Activated naive CD4-positive, alpha-beta T cell treated with anti-CD3 and anti-CD28 coated beads for 36 hours (primary cell): ENCODE measurements around the gene KLF7. TPM values are rescaled to one million over a fixed set of nuclear protein-coding genes. Genes with fewer than 3 reads are reported as not detected.

Source experiments
- CTCF ChIA-PET: fragments of 350-600 bp; sonication (Branson Sonifier 250); formaldehyde crosslinking; loops from one replicate; lab custom pipeline; 2021; ENCODE audit warnings: antibody characterized with exemption; lab: Charles Lee
- DNase-seq: peaks from one replicate; pipeline ENCODE4 v3.0.0-alpha.2; 2020
- H3K27ac Mint-ChIP-seq: one replicate; pipeline ENCODE4 v1.8.0; 2021; ENCODE audit warnings: mild to moderate bottlenecking, mixed read lengths
- H3K27me3 Mint-ChIP-seq: one replicate; pipeline ENCODE4 v1.8.0; 2021; ENCODE audit warnings: low read depth, mixed read lengths
- H3K36me3 Mint-ChIP-seq: one replicate; pipeline ENCODE4 v1.8.0; 2021; ENCODE audit warnings: low read depth, mixed read lengths
- H3K4me1 Mint-ChIP-seq: one replicate; pipeline ENCODE4 v1.8.0; 2021; ENCODE audit warnings: low read depth, mixed read lengths
- H3K4me3 Mint-ChIP-seq: one replicate; pipeline ENCODE4 v1.8.0; 2021; ENCODE audit warnings: mild to moderate bottlenecking, moderate library complexity, mixed read lengths
- H3K9me3 Mint-ChIP-seq: one replicate; pipeline ENCODE4 v1.8.0; 2021; ENCODE audit warnings: mixed read lengths
- intact Hi-C: fragments of 100-400 bp; cut with micrococcal nuclease; formaldehyde crosslinking; loops from one replicate; pipeline ENCODE4 v1.15.1; 2023
- total RNA-seq, 2 experiments: library from RNA; stranded (reverse); gene quantifications; one replicate each; pipeline ENCODE4 v1.2.3, GENCODE V29; 2021

KLF7 gene
- 10 to 100 TPM; 30.1 to 32.2 TPM for total RNA-seq

GRCh38 chr2:207165121-207166038 is at the start of gene KLF7:
KLF7 (minus strand) TSS chr2:207165948; CDS start chr2:207165568, 380 bp downstream.
- Mint-ChIP-seq H3K27ac (peak within 1 kb of the TSS; percentile 96), H3K9me3 (no peaks in the 10 kb centered on the region), H3K4me1 (peaks cover 46% of the 10 kb centered on the region), H3K36me3 (peaks cover 9% of the 10 kb centered on the region), H3K27me3 (no peaks in the 10 kb centered on the region), H3K4me3 (peak within 1 kb of the TSS; percentile 95)
- DNase-seq, result peak; percentile 69
- intact Hi-C loops, result loop anchor here (1.0 to 10.0 kb wide), 13 partner anchors 42 to 859 kb away; partner anchors contain the start of genes CCNYL1, CREB1, FASTKD2 and MDH1B
- CTCF ChIA-PET, result interaction anchor here (0.7 to 2.1 kb wide), 9 partner anchors 9 to 366 kb away, joined by 3 to 11 read pairs (median 3); no protein-coding TSS in a partner anchor

GRCh38 chr2:207215308-207215707 is 49.6 kb upstream of the KLF7 start:
- CTCF ChIA-PET, result no interaction called here
- intact Hi-C loops, result no loop called here

GRCh38 chr2:207214446-207214845 is 48.7 kb upstream of the KLF7 start:
- Mint-ChIP-seq H3K4me3 (no peak overlapping the region), H3K4me1 (no peaks in the 10 kb centered on the region), H3K9me3 (no peaks in the 10 kb centered on the region), H3K27ac (no peak overlapping the region), H3K27me3 (no peaks in the 10 kb centered on the region), H3K36me3 (no peaks in the 10 kb centered on the region)
- intact Hi-C loops, result no loop called here
- no peak for DNase-seq
- CTCF ChIA-PET, result no interaction called here

More at GRCh38 chr2:207215308-207215707, 49.6 kb upstream of the KLF7 start:
- Mint-ChIP-seq H3K4me3 (no peak overlapping the region), H3K4me1 (no peaks in the 10 kb centered on the region), H3K9me3 (no peaks in the 10 kb centered on the region), H3K27me3 (no peaks in the 10 kb centered on the region), H3K27ac (no peak overlapping the region), H3K36me3 (no peaks in the 10 kb centered on the region)
- DNase-seq, result no peak

GRCh38 chr2:207206011-207206410 is 40.3 kb upstream of the KLF7 start:
- CTCF ChIA-PET, result interaction anchor here (0.8 to 1.1 kb wide), 2 partner anchors 17 to 20 kb away, joined by 3 to 4 read pairs; no protein-coding TSS in a partner anchor
- Mint-ChIP-seq H3K27ac (no peak overlapping the region), H3K4me3 (no peak overlapping the region), H3K9me3 (no peaks in the 10 kb centered on the region), H3K36me3 (no peaks in the 10 kb centered on the region), H3K4me1 (no peaks in the 10 kb centered on the region), H3K27me3 (no peaks in the 10 kb centered on the region)
- no peak for DNase-seq
- intact Hi-C loops, result no loop called here

GRCh38 chr2:207205173-207205957 is 39.6 kb upstream of the KLF7 start:
- Mint-ChIP-seq H3K9me3 (no peaks in the 10 kb centered on the region), H3K27ac (no peak overlapping the region), H3K27me3 (no peaks in the 10 kb centered on the region), H3K4me3 (no peak overlapping the region), H3K4me1 (no peaks in the 10 kb centered on the region), H3K36me3 (no peaks in the 10 kb centered on the region)
- DNase-seq, result no peak
- intact Hi-C loops, result no loop called here
- CTCF ChIA-PET, result interaction anchor here (0.7 to 1.4 kb wide), 6 partner anchors 11 to 24 kb away, joined by 3 to 5 read pairs (median 4); no protein-coding TSS in a partner anchor

- CTCF ChIA-PET, result interaction anchor here (0.6 to 0.9 kb wide), 2 partner anchors 22 to 297 kb away, joined by 4 read pairs; no protein-coding TSS in a partner anchor
- H3K4me1 Mint-ChIP-seq, result no peaks in the 10 kb centered on the region
- intact Hi-C loops, result no loop called here
- no peaks in the 10 kb centered on the region for H3K27me3 Mint-ChIP-seq
- no peak overlapping the region for H3K4me3 Mint-ChIP-seq
- no peak for DNase-seq
- no peaks in the 10 kb centered on the region for H3K9me3 Mint-ChIP-seq
- H3K27ac Mint-ChIP-seq, result no peak overlapping the region
- H3K36me3 Mint-ChIP-seq, result no peaks in the 10 kb centered on the region
Measured at GRCh38 chr2:207203056-207203455, 37.3 kb upstream of the KLF7 start.

GRCh38 chr2:207202645-207203044 is 36.9 kb upstream of the KLF7 start:
- no peaks in the 10 kb centered on the region for H3K36me3 Mint-ChIP-seq
- no peak overlapping the region for H3K27ac Mint-ChIP-seq
- no peaks in the 10 kb centered on the region for H3K27me3 Mint-ChIP-seq
- no peak overlapping the region for H3K4me3 Mint-ChIP-seq
- H3K9me3 Mint-ChIP-seq, result no peaks in the 10 kb centered on the region
- DNase-seq, result peak; percentile 49
- no peaks in the 10 kb centered on the region for H3K4me1 Mint-ChIP-seq
- intact Hi-C loops, result no loop called here
- CTCF ChIA-PET, result interaction anchor here (0.9 kb wide), 1 partner anchor 22 kb away, joined by 4 read pairs; no protein-coding TSS in a partner anchor

GRCh38 chr2:207201416-207201815 is 35.7 kb upstream of the KLF7 start:
- no peak for DNase-seq
- Mint-ChIP-seq H3K4me1 (no peaks in the 10 kb centered on the region), H3K27ac (no peak overlapping the region), H3K27me3 (no peaks in the 10 kb centered on the region), H3K4me3 (no peak overlapping the region), H3K9me3 (no peaks in the 10 kb centered on the region), H3K36me3 (no peaks in the 10 kb centered on the region)
- intact Hi-C loops, result no loop called here
- CTCF ChIA-PET, result interaction anchor here (0.8 kb wide), 1 partner anchor 155 kb away, joined by 4 read pairs; no protein-coding TSS in a partner anchor

GRCh38 chr2:207200136-207200535 is 34.4 kb upstream of the KLF7 start:
- intact Hi-C loops, result no loop called here
- CTCF ChIA-PET, result interaction anchor here (1.0 kb wide), 1 partner anchor 21 kb away, joined by 3 read pairs; no protein-coding TSS in a partner anchor
- H3K27me3 Mint-ChIP-seq, result no peaks in the 10 kb centered on the region

GRCh38 chr2:207194028-207194427 is 28.3 kb upstream of the KLF7 start:
- Mint-ChIP-seq H3K36me3 (no peaks in the 10 kb centered on the region), H3K4me3 (no peak overlapping the region), H3K4me1 (peaks cover 3% of the 10 kb centered on the region), H3K27ac (no peak overlapping the region), H3K9me3 (no peaks in the 10 kb centered on the region), H3K27me3 (no peaks in the 10 kb centered on the region)
- intact Hi-C loops, result no loop called here
- CTCF ChIA-PET, result interaction anchor here (0.9 to 1.1 kb wide), 2 partner anchors 11 to 78 kb away, joined by 3 to 5 read pairs; no protein-coding TSS in a partner anchor
- DNase-seq, result no peak

More at GRCh38 chr2:207200136-207200535, 34.4 kb upstream of the KLF7 start:
- H3K36me3 Mint-ChIP-seq, result no peaks in the 10 kb centered on the region
- H3K9me3 Mint-ChIP-seq, result no peaks in the 10 kb centered on the region
- H3K4me1 Mint-ChIP-seq, result no peaks in the 10 kb centered on the region
- H3K27ac Mint-ChIP-seq, result no peak overlapping the region
- H3K4me3 Mint-ChIP-seq, result no peak overlapping the region
- DNase-seq, result no peak

- Mint-ChIP-seq H3K27me3 (no peaks in the 10 kb centered on the region), H3K4me3 (no peak overlapping the region), H3K9me3 (peaks cover 1% of the 10 kb centered on the region), H3K27ac (no peak overlapping the region), H3K4me1 (peaks cover 8% of the 10 kb centered on the region), H3K36me3 (peaks cover 1% of the 10 kb centered on the region)
- intact Hi-C loops, result no loop called here
- DNase-seq, result no peak
- CTCF ChIA-PET, result interaction anchor here (0.6 to 1.6 kb wide), 4 partner anchors 10 to 95 kb away, joined by 3 to 4 read pairs (median 3); no protein-coding TSS in a partner anchor
Measured at GRCh38 chr2:207188626-207189419, 23.1 kb upstream of the KLF7 start.
